ENCODE measurements around the gene AKT3.

The AKT3 gene

DNA sequence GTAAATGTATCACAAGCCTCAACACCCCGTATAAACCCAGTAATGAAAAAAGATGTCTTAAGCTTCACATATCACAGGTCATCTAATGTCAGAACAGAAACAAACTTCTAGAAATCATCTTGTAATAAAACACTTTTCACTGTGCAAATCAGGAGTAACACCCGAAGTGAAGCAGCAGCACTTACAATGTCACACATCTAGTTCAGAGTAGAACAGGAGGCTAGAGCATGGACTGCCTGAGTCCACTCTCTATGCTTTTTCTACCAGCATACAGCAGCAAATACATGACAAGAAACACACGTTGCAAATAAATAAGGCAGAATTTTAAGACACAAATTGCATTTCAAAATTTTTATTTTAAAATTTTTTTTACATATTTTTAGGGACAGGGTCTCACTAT, 57.2 kb downstream of the AKT3 start:
- TF ChIP-seq SIN3A (IDR thresholded peaks at IDR 0.05; ENCODE audit: borderline replicate concordance, insufficient read depth, low read length) (no peak), FOXP2 (optimal IDR thresholded peaks at IDR 0.05; ENCODE audit: borderline replicate concordance, extremely low read depth, extremely low read length, insufficient read depth) (no peak), TAF1 (IDR thresholded peaks at IDR 0.05; ENCODE audit: borderline replicate concordance, insufficient read depth, low read length) (no peak), POLR2AphosphoS5 (IDR thresholded peaks at IDR 0.05; ENCODE audit: low read depth, low read length) (no peak)
- TF ChIP-seq, protein P1, sequence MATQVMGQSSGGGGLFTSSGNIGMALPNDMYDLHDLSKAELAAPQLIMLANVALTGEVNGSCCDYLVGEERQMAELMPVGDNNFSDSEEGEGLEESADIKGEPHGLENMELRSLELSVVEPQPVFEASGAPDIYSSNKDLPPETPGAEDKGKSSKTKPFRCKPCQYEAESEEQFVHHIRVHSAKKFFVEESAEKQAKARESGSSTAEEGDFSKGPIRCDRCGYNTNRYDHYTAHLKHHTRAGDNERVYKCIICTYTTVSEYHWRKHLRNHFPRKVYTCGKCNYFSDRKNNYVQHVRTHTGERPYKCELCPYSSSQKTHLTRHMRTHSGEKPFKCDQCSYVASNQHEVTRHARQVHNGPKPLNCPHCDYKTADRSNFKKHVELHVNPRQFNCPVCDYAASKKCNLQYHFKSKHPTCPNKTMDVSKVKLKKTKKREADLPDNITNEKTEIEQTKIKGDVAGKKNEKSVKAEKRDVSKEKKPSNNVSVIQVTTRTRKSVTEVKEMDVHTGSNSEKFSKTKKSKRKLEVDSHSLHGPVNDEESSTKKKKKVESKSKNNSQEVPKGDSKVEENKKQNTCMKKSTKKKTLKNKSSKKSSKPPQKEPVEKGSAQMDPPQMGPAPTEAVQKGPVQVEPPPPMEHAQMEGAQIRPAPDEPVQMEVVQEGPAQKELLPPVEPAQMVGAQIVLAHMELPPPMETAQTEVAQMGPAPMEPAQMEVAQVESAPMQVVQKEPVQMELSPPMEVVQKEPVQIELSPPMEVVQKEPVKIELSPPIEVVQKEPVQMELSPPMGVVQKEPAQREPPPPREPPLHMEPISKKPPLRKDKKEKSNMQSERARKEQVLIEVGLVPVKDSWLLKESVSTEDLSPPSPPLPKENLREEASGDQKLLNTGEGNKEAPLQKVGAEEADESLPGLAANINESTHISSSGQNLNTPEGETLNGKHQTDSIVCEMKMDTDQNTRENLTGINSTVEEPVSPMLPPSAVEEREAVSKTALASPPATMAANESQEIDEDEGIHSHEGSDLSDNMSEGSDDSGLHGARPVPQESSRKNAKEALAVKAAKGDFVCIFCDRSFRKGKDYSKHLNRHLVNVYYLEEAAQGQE (IDR thresholded peaks at IDR 0.05; ENCODE audit: insufficient read depth in 1 of 2, low read depth in 2 of 2, low read length in 2 of 2) = no peak

DNA sequence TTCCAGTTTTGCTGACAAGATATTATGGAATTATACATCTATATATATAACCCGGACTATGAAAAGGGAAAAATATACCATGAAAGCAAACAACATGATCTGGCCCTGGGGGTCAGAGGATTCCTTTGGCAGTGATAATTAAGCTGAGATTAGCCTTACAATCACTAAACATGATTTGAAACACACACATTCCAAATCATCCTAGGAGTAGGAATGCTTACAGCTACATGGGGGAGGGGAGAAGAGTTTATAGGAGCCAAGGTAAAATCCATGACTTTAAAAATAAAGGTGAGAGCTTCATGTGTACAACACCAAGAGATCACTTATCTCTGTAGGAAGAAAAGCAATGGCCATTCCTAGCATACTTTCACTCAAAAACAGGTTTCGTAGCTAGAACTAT, 57.6 kb downstream of the AKT3 start:
- no peak for TF ChIP-seq SIN3A (IDR thresholded peaks at IDR 0.05; ENCODE audit: borderline replicate concordance, insufficient read depth, low read length)

DNA sequence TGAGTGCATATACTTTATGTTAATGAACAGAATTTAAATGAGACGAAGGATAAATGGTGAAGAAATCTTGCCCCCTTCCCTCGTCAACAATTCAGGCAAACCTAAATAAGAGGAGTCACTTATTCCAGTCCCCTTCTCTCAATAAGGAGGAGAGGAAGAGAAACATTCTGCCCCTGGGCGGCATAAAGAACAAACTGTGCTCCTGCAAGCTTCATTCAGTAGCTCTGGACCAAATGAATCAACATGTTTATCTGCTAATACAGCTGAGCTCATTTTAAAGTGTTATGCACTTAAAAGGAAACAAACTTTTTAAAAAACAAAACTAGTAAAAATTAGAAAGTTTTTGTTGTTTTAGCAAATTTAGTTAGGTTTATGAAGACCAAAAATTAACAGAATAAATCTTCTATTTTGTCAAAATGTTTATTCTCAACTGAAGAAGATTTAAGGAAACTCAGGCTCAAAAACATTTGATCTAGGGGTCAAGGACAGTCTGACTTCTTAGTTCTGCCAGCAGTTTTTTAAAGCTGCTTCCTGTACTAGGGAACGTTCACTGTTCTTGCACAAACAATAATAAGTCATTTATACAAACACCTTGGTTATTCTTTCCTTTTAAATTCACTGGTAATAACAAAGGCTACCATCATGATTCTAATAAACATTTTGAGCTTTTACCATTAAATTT, 58.3 kb downstream of the AKT3 start:
- TF ChIP-seq FOXP2 (optimal IDR thresholded peaks at IDR 0.05; ENCODE audit: borderline replicate concordance, extremely low read depth, extremely low read length, insufficient read depth) = no peak
- TF ChIP-seq, protein P1 (IDR thresholded peaks at IDR 0.05; ENCODE audit: insufficient read depth in 1 of 2, low read depth in 2 of 2, low read length in 2 of 2) = no peak
- no peak for TF ChIP-seq TAF1 (IDR thresholded peaks at IDR 0.05; ENCODE audit: borderline replicate concordance, insufficient read depth, low read length)
- TF ChIP-seq SIN3A (IDR thresholded peaks at IDR 0.05; ENCODE audit: borderline replicate concordance, insufficient read depth, low read length) = no peak
- TF ChIP-seq POLR2AphosphoS5 (IDR thresholded peaks at IDR 0.05; ENCODE audit: low read depth, low read length) = no peak

DNA sequence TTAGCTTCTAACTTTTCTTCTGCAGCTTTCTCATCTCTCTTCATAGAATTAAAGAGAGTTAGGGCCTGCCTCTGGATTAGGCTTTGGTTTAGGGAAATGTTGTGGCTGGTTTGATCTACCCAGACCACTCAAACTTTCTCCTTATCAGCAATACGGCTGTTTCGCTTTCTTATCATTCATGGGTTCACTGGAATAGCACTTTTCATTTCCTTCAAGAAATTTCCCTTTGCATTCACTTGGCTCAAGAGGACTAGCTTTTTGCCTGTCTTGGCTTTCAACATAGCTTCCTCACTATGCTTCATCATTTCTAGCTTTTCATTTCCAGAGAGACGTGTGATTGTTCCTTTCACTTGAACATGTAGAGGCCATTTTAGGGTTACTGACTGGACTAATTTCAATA, 59.6 kb downstream of the AKT3 start:
- TF ChIP-seq FOXP2 (optimal IDR thresholded peaks at IDR 0.05; ENCODE audit: borderline replicate concordance, extremely low read depth, extremely low read length, insufficient read depth) (no peak), POLR2AphosphoS5 (IDR thresholded peaks at IDR 0.05; ENCODE audit: low read depth, low read length) (no peak), SIN3A (IDR thresholded peaks at IDR 0.05; ENCODE audit: borderline replicate concordance, insufficient read depth, low read length) (no peak), TAF1 (IDR thresholded peaks at IDR 0.05; ENCODE audit: borderline replicate concordance, insufficient read depth, low read length) (no peak)
- TF ChIP-seq, protein P1 (IDR thresholded peaks at IDR 0.05; ENCODE audit: insufficient read depth in 1 of 2, low read depth in 2 of 2, low read length in 2 of 2) = no peak

DNA sequence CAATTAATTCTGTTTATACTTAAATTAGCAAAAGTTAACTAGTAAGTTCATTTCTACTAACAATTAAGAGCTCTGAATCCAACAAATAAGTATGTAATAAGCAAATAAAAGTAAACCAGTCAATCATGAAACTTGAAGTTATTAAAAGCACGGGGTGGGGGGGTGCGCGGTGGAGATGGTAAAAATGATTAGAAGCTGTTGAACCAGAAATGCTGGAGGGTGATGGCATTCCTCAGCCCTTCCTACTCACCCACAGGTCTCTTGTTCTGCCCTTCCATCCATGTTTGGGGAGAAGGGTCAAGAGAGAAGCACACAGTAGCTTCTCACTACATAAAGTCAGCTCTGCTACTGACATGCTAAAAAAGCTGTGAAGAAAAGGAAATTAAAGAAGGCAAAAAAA, 63.5 kb downstream of the AKT3 start:
- TF ChIP-seq TAF1 (IDR thresholded peaks at IDR 0.05; ENCODE audit: borderline replicate concordance, insufficient read depth, low read length) = no peak
- no peak for TF ChIP-seq FOXP2 (optimal IDR thresholded peaks at IDR 0.05; ENCODE audit: borderline replicate concordance, extremely low read depth, extremely low read length, insufficient read depth)

DNA sequence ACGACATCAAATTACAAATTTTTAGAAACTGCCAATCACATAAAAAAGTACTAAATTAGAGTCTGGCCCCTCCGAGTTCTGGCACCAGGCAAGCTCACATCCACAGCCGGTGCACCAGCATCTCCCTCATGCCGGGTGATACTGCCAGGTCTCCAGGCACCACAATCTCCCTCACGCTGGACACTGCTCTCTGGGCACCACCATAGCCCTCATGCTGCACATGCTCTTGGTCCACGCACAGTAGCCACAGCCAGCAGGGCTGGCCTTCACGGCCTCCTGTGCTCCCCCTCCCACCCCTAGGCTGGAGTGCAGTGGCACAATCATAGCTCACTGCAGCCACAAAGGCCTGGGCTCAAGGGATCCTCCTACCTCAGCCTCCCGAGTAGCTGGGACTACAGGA, 65.5 kb downstream of the AKT3 start:
- no peak for TF ChIP-seq SIN3A (IDR thresholded peaks at IDR 0.05; ENCODE audit: borderline replicate concordance, insufficient read depth, low read length)

DNA sequence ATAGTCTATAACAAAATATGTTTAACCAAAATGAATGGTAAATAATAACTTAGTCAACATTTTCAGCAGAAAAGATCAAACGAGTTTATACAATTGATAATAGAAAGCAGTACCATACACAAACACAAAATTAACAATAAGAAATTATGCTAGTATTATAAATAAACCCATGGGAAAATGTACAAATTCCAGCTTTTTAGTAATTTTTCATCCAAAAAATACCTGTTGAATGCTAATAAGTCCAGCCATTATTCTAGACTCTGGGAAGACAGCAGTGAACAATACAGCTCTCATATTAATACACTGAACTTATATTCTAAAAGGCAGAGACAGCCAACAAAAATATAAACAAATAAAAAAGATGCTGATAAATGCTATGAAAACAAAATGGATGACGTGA, 66.3 kb downstream of the AKT3 start:
- no peak for TF ChIP-seq FOXP2 (optimal IDR thresholded peaks at IDR 0.05; ENCODE audit: borderline replicate concordance, extremely low read depth, extremely low read length, insufficient read depth)
- TF ChIP-seq, protein P1 (IDR thresholded peaks at IDR 0.05; ENCODE audit: insufficient read depth in 1 of 2, low read depth in 2 of 2, low read length in 2 of 2) = no peak
- TF ChIP-seq TAF1 (IDR thresholded peaks at IDR 0.05; ENCODE audit: borderline replicate concordance, insufficient read depth, low read length) = no peak
- TF ChIP-seq SIN3A (IDR thresholded peaks at IDR 0.05; ENCODE audit: borderline replicate concordance, insufficient read depth, low read length) = no peak
- TF ChIP-seq POLR2AphosphoS5 (IDR thresholded peaks at IDR 0.05; ENCODE audit: low read depth, low read length) = no peak
